Esophagus squamous epithelium (tissue), 5 donors: ENCODE results near the gene DSC1. TPM values are rescaled to one million over a fixed set of nuclear protein-coding genes. Genes with fewer than 3 reads are reported as not detected.
"Not testable (repeated sequence)": the region's sequence is repeated elsewhere in the genome, so short reads cannot be mapped to it uniquely, and the experiment has no call there.

Experiments
- DNase-seq: peaks from one replicate; lab custom pipeline; 2025; lab: John Stamatoyannopoulos, UW
- H3K27ac ChIP-seq, 4 donors: fragments of 200-600 bp; sonication (generic); one replicate each; pipeline ENCODE4 v1.5.1; 2016 to 2019; ENCODE audit warnings: mild to moderate bottlenecking in 1 of 4
- H3K27me3 ChIP-seq, 4 donors: fragments of 200-600 bp; sonication (generic); 1 replicate in 3 of 4; 2 replicates in 1 of 4; pipeline versions ENCODE4 v1.5.1 to v1.6.0; 2017 to 2021; ENCODE audit warnings: antibody characterized with exemption in 1 of 4
- H3K36me3 ChIP-seq, 3 donors: fragments of 200-600 bp; sonication (generic); one replicate each; pipeline ENCODE4 v1.5.1; 2016 to 2019
- H3K4me1 ChIP-seq, 3 donors: fragments of 200-600 bp; sonication (generic); one replicate each; pipeline ENCODE4 v1.5.1; 2017 to 2019
- H3K4me3 ChIP-seq, 4 donors: fragments of 200-600 bp; sonication (generic); 1 replicate in 3 of 4; 2 replicates in 1 of 4; pipeline ENCODE4 v1.5.1; 2016 to 2019; ENCODE audit warnings: mild to moderate bottlenecking in 2 of 4, moderate library complexity in 1 of 4
- H3K9me3 ChIP-seq, 3 donors: fragments of 200-600 bp; sonication (generic); one replicate each; pipeline ENCODE4 v1.5.1; 2016 to 2019
- CTCF ChIP-seq, 6 experiments: fragments of 450-650 bp in 4 of 6; fragments of 200-600 bp in 2 of 6; sonication (generic) in 2 of 6; IDR thresholded peaks; one replicate each; pipeline ENCODE4 v1.5.1; 2016 to 2019; ENCODE audit warnings: antibody characterized with exemption in 6 of 6, mild to moderate bottlenecking in 4 of 6, moderate library complexity in 4 of 6
- POLR2A ChIP-seq, 4 donors: fragments of 450-650 bp; IDR thresholded peaks; one replicate each; pipeline ENCODE4 v1.6.1; 2017; ENCODE audit warnings: antibody characterized with exemption in 4 of 4, mild to moderate bottlenecking in 4 of 4, moderate library complexity in 3 of 4
- WGBS, 2 donors: methylation state at CpG; one replicate each; pipeline ENCODE4 v1.1.5; 2018; 5-methylcytosine and 5-hydroxymethylcytosine counted together
- intact Hi-C: fragments of 100-400 bp; cut with DNase I; formaldehyde crosslinking; loops from one replicate; pipeline ENCODE4 v1.15.0; 2022
- total RNA-seq, 4 donors: library from RNA; depleted of rRNA; stranded (reverse); fragments of >200 nt; gene quantifications; one replicate each; pipeline ENCODE4 v1.1.0, GENCODE V29; 2016
- donor health status: DM: yes; HTN: yes; CAD: no.

DSC1 gene
- total RNA-seq, 4 donors from 2014 or later, result 0.29 to 1.1 (median 0.60) TPM

GRCh38 chr18:31129398-31130115, 33.1 kb downstream of the DSC1 start:
- Histone ChIP-seq H3K4me3 (no peak overlapping the region), H3K9me3 (no peaks in the 10 kb centered on the region), H3K4me1 (no peaks in the 10 kb centered on the region), H3K36me3 (no peaks in the 10 kb centered on the region), H3K27me3 (no peaks in the 10 kb centered on the region), H3K27ac (no peak overlapping the region)
- no peak for DNase-seq
- TF ChIP-seq CTCF (IDR thresholded peaks at IDR 0.05) (no peak), POLR2A (IDR thresholded peaks at IDR 0.05) (no peak)
- intact Hi-C loops, result no loop called here
- WGBS, 2 donors, result 70 to 80% methylated on average over 1 of the region's 1 CpG

- Histone ChIP-seq H3K4me3 (no peak overlapping the region), H3K9me3 (no peaks in the 10 kb centered on the region), H3K27me3 (no peaks in the 10 kb centered on the region), H3K36me3 (no peaks in the 10 kb centered on the region), H3K4me1 (no peaks in the 10 kb centered on the region), H3K27ac (no peak overlapping the region)
- DNase-seq, result no peak
- intact Hi-C loops, result no loop called here
- no peak for TF ChIP-seq CTCF (IDR thresholded peaks at IDR 0.05)
- no peak for TF ChIP-seq POLR2A (IDR thresholded peaks at IDR 0.05)
- 79 to 88% methylated on average over 1 of the region's 1 CpG for WGBS, 2 donors
Observed at GRCh38 chr18:31125878-31126277, 36.8 kb downstream of the DSC1 start.

- intact Hi-C loops, H3K4me1 ChIP-seq, H3K9me3 ChIP-seq, H3K36me3 ChIP-seq, H3K4me3 ChIP-seq, H3K27me3 ChIP-seq, H3K27ac ChIP-seq, DNase-seq: not testable (repeated sequence)
- WGBS, 2 donors, result 81% methylated on average over 2 of the region's 2 CpGs
Observed at GRCh38 chr18:31123125-31123524, 39.5 kb downstream of the DSC1 start.

- no peak for TF ChIP-seq CTCF (IDR thresholded peaks at IDR 0.05)
- no peak for TF ChIP-seq POLR2A (IDR thresholded peaks at IDR 0.05)
- intact Hi-C loops, result no loop called here
- no peaks in the 10 kb centered on the region for H3K4me1 ChIP-seq
- H3K36me3 ChIP-seq, result no peaks in the 10 kb centered on the region
- no peaks in the 10 kb centered on the region for H3K27me3 ChIP-seq
- H3K27ac ChIP-seq, result no peak overlapping the region
- H3K9me3 ChIP-seq, result no peaks in the 10 kb centered on the region
- WGBS, 2 donors, result 49 to 66% methylated on average over 2 of the region's 2 CpGs
- no peak for DNase-seq
- no peak overlapping the region for H3K4me3 ChIP-seq
Observed at GRCh38 chr18:31120594-31120993, 42.1 kb downstream of the DSC1 start.

GRCh38 chr18:31116853-31117595, 45.6 kb downstream of the DSC1 start:
- Histone ChIP-seq H3K36me3 (no peaks in the 10 kb centered on the region), H3K4me3 (no peak overlapping the region), H3K9me3 (no peaks in the 10 kb centered on the region), H3K27me3 (no peaks in the 10 kb centered on the region), H3K4me1 (no peaks in the 10 kb centered on the region), H3K27ac (no peak overlapping the region)
- no peak for DNase-seq
- intact Hi-C loops, result no loop called here
- no peak for TF ChIP-seq POLR2A (IDR thresholded peaks at IDR 0.05)
- no peak for TF ChIP-seq CTCF (IDR thresholded peaks at IDR 0.05)
- WGBS, 2 donors, result 74 to 78% methylated on average over 2 of the region's 2 CpGs
